Frontal cortex (tissue), 4 donors: ENCODE measurements around the gene ASCL5. TPM values are rescaled to one million over a fixed set of nuclear protein-coding genes. Genes with fewer than 3 reads are reported as not detected.

ENCODE experiments used
- DNase-seq, 2 donors: peaks; one replicate each; pipeline ENCODE4 v3.0.0; 2012; ENCODE audit warnings: low spot score in 2 of 2
- FAIRE-seq: peaks from 2 replicates; lab custom pipeline; 2012; peaks lifted over from hg19 to GRCh38; lab: Jason Lieb, UNC
- total RNA-seq: library from RNA; depleted of rRNA; stranded (reverse); fragments of >200 nt; gene quantifications from one replicate; pipeline ENCODE4 v1.2.3, GENCODE V29; 2014
- donor health status: control.
- donor health status: control.
- donor health status: control.

ASCL5 gene
- total RNA-seq, 1 donor from 2014 or later = not detected

DNA sequence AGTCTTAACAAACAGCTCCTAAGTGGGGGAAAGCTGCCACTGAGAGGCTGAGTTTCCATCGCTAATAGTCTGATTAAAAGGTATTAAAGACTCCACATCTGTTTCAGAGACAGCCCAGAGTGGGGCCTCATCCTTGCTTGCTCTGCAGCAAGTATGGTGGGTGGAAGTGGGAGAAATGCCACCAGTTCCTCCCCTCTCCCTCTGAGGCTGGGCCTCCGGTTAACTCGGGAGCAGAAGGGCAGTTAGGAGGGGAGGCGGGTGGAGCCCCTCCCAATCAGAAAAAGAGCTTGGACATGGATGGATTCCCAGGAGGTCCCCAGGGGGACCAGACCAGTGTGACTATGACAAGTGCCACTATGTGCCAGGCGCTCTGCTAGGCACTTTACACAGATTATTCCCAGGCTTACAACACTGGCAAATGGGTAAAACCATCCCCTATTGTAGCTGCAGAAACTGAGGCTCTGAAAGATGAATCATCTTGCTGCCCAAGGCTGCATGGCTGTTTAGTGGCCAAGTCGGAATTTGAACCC, 11.4 kb upstream of the ASCL5 start:
- no peak for DNase-seq
- FAIRE-seq = no peak

DNA sequence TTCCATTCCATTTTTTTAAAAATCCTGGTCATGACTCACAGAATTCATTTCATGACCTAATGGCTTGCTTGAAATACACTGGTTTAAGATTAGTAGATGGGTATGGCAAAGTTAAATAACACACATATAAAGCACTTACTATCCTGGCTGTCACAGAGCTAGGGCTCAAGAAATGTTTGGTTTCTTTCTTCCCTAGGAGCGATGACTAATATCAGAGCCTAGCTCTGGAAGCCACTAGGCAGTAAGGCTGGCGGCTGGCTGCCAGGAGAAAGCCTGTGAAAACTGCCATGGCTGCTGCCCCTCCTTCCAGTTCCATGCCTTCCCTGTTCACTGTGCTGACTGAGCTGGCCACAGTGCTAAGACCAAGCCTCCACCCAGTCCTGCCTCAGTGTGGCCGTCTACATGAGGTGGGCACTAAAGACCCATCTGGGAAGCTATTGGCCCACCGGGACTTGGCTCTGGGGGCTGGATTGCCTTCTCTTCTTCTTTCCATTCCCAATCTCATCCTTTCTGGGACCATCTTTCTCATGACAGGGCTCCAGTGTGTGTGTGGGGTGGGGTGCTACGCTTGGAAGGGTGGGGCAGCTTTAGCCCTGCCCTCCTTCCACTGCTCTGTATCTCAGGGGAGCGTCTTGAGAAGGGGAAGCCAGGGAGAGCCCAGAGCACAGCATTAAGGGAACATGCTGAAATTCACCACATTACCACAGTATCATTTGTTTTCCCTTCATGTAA, 10.8 kb upstream of the ASCL5 start:
- FAIRE-seq (no peak), DNase-seq (peak in 1 of 2 donors; percentile 48)

DNA sequence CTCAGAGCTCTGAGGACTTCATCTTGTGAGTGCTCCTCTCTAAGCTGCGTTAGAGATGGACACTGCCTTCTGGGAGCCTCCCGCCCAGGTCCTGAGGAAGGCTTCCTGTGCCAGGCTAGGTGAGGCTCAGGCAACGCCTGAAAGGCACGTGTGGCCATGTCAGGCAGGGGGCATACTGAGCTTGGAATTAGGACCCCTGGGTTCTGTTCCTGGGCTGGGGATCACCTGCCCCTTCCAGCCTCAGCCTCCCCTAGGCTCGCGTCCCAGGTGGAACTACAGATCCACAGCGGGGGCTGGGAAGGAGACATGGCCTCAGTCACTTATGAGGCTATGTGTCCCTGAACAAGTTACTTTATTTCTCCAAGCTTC, 10.0 kb upstream of the ASCL5 start:
- DNase-seq = no peak
- FAIRE-seq = no peak

DNA sequence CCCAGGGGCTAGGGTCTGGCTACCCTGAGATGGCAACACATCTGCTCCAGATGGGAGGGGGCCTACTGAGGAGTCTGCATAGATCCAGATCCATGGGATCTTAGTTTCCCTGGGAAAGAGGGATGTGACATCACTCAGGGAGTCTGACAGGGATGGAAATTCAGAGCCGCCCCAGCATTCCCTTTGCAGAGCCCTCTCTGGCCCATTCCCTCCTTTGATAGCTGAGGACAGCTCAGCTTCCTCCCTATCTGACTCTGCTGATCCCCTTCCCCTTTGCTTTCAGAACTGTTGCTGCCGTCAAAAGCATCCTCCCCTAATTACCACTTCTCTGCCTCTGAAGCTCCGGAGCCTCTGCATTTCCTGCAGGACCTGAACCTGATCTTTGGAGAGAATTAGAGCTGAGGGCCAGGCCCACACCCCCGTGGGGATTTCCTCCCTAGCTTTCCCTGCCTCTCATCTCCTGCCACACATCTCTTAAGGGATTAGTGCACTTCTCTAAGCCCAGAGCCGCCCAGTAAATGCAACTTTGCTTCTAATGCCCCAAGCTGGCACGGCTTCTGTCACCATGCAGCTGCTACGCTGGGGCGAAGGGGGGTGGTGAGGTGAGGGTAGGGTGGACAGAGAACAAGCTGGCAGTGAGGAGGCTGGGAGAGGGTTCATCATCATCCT, 9.5 kb upstream of the ASCL5 start:
- FAIRE-seq (no peak), DNase-seq (no peak)

DNA sequence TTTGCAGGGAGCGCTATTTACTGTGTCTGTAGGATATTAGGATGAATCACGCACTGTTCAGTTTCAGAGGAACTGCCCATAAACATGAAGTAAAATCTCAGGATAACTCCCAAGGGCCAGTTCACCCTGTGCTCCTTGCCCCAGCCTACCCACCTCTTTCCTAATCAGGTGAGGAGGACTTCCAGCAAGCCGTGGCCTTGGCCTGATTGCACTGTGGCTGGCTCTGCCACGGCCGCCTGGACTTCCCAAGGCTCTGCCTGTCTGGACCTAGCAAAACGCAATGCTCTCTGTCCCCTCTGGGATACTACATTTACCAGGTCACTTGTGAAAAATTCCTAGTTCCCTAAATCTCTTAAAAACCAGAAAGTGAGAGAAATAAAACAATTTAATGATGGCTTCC, 7.4 kb upstream of the ASCL5 start:
- no peak for FAIRE-seq
- no peak for DNase-seq

DNA sequence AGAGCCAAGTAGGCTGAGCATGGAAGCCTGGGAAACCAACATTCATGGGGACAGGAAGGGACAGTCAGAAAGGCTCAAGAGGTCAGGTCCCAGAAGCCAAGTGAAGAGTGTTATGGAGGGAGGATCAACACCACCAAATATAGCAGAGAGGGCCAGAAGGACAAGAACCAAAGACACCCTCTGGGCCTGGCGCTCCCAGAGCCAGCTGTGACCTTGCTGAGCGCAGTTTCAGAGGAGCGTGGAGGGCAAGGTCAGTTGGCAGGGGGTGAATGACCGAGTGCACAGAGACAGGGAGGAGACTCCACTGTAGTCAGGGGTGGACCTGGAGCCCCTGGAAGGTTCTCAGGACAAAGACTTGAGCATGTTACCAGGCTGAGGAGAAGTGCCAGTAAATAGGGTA, 4.4 kb upstream of the ASCL5 start:
- DNase-seq (no peak), FAIRE-seq (no peak)

DNA sequence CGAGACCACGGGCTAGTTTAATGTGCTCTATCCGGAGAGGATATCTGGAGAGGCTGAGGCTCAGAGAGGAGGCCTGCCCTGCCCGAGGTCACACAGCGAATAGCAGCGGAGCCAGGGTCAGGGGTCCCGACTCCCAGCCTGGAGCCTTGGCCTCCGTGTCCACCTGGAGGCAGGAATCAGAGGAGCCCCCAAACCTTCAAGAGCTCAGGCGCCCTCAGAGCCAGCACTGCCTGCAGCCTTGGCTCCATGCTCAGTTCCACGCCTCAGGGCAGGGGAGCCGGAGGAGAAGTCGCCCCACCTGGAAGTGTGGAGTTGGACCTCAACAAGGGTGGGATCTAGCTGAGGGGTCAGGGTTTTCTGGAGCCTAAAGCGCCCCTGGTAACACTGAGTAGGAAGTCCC, 2.0 kb upstream of the ASCL5 start:
- DNase-seq = no peak
- no peak for FAIRE-seq

DNA sequence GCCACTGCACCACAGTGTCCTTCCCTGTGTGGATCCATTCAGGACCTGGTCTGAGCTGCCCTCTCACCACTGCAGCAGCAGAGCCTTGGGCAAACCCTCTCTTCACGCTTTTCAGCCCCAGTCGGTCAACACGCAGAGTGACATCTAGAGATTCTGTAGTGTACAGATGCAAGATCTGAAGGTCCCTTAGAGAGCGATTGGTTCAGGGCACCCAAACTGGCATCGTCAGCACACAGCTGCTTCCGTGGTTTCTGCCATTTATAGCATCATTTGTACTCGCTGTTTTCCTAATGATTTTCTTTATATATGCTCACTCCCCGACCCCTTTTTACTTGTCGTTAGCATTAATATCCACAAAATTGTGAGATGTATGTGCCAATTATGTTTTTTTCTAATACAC, 1.5 kb upstream of the ASCL5 start:
- no peak for FAIRE-seq

DNA sequence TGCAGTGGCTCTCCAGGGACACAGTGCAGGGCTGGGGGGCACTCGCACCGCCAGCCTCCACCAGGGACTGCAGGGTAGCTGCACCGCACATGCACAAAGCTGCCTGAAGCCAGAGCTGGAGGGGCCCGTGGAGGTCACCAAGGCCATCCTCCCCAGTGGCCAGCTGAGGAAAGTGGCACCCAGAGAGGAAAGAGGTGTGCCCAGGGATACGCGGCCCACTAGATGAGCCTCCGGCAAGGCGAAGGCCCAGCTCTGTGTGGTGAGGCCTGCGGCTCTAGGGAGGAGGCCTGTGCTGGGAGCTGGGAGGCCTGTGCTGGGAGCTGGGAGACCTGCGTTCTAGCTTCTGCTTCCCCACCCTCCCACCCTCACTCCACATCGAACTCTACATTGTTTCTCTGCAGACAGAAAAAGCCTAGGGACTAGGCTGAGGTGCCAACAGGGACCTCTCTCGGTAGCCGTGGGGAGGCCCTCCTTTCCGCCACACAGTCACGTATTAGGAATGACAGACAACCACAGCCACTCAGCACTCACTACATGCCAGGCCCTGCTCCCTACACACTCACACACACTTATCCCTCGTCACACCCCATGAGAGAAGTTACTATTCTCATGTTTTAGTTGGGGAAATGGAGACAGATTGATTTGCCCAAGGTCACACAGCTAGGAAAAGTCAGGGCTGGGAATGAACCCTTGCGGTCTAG, 921 bp upstream of the ASCL5 start:
- FAIRE-seq (no peak), DNase-seq (no peak)

More for the DNA sequence above, 1.5 kb upstream of the ASCL5 start:
- DNase-seq = no peak

DNA sequence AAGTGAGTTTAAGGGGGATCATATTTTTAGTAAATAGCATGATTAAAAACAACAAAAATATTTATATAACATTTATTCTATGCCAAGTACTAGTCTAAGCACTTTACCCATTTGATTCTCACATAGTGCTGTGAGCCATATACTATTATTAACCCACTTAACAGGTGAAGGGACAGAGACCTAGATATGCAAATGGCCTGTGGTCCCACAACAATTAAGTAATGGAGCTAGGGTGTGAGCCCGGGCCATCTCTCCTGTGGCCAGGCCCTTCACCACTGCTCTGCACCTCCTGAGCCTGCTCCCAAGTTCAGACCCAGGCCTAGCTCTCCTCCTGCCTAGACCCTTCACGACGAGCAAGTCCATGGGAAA, 537 bp downstream of the ASCL5 start:
- no peak for FAIRE-seq
- no peak for DNase-seq

DNA sequence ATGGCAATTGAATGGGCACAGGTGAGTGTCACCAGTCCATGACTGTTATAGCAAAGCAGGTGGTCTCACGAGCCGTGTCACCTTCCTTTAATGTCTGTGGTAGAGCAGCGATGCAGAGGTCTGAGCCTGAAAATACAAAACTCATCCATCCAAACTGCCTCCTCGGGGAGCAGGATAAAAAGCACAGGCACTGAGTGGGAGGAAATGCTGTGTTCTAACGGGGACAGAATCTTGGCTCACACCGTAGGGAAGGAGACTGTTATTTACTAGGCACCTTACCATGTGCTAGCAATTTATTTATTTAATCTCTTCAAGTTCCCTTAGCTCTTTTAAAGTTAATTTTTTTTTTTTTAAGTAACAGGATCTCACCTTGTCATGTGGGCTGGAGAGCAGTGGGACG, 1.2 kb downstream of the ASCL5 start:
- DNase-seq (peak in 1 of 2 donors; percentile 43), FAIRE-seq (no peak)

DNA sequence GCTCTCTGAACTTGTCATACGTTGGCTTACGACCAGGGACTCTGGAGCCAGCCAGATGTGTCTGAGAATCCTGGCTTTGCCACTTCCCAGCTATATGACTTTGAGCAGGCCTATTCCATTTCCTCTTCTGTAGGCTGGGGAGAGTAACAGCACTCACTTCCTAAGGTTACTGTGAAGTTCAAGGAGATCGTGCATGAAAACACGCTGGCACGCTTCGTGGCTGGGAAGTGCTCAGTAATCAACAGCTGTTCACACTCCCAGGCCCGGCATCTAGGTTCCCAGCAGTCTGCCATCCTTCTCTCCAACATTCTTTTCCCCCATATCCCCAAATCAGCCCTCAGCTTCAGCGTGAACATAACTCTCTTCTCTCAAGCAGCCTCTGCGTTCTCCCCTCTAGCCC, 2.0 kb downstream of the ASCL5 start:
- DNase-seq = no peak
- FAIRE-seq = no peak

DNA sequence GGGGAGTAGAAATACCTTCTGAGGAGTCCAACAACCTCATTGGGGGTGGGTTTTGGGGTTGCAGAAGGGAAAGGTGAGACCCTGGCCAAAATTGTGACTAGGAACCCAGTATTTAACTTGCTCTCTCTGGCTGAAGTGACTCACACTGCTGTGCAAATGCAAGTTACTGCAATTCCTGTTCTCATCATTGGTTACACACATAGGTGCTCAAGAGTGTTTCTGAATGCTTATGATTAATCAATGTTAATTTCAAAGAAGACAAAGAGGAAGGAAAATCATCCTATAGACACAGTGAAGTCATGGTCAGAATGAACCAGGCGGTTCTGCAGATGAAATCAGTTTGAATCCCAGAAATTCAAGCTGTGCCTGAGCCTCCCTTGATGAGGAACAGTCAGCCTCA, 3.1 kb downstream of the ASCL5 start:
- DNase-seq (no peak), FAIRE-seq (no peak)

DNA sequence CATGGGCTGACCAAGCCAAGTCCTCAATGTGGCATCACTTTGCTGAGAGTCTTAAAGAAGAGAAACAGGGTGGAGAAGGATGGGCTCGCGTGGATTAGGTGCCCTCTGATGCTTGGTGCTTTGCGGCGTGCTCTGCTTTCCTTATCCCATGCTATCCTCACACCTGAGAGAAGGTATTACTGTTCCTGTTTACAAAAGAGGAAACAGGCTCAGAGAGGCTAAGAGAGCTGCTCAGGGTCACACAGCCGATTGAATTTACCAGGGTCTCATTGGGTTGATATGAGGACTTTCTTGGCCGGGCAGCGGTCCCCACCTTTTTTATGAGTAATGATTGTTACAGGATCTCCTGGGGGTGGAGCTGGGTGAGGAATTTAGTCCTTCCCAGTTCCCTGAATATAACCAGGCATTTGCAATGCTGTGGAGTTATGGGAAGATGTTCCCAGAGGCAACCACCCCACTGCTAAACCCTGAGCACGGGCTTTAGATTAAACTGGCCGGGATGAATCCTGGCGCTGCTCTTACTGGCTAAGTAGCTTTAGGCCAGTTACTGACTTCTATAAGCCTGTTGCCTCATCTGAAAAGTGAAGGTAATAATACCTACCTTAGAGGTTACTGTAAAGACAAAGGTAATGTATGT, 4.5 kb downstream of the ASCL5 start:
- FAIRE-seq = no peak
- no peak for DNase-seq

DNA sequence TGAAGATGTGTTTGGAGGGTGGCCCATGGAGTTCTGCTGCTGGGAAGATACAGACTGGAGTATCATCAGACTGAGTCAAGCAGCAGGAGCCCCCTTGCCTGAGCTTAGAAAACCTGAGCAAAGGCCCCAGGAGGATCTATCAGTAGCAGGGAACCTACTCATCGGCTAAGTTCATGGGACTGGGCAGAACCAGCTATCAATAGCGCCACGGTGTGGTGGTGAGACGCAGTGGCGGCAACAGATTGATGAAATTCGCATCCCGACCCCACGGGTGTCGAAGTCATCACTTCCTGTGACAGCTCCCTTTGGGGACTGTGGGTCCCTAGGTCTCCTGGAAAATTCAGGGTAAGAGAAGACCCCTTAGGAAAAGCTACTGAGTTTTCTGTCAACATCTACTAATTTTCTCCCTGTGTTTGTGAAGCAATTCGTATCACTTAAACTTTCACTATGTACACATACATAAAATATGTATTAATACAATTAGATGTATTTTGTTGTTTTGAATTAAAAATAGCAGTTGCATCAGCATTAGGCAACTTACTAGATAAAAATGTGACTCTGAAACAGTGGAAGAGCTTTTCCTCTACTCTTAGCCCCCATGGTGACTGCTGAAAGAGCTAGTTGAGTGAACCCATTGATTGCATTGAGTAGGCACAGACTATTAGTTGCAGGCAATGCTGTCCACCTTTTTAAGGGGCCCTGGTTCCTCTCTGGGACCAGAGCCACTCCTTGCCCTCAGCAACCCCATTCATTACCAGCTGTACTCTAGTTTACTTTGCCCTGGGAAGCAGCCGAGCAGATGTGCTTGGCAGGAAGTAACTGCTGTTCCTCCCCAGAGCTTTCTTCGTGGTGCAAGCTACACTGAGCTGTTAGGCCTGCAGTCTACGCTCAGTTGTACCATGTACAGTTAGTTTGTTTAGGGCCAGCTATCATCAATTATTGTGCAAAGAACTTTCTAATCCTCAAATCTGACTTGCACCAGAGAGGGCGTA, 7.5 kb downstream of the ASCL5 start:
- peak in 1 of 2 donors; percentile 58 for DNase-seq
- FAIRE-seq = no peak

DNA sequence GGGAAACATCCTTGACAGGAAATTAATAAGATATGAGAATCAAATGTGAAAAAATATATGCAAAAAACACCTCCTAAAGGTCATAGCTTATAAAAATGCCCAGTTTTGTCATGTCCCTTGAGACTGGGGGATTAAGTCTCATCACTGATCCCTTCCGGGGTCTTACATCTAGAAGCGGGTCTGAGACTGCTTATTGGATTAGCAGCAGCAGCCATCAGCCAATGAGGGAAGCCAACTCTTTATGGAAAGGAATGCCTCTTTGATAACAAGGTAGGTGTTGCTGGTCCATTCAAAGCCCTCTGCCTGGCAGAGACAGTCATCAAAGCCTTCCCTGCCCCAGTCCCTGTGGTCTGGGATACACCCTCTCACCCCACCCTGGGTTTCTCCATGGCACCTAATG, 10.9 kb downstream of the ASCL5 start:
- DNase-seq (no peak), FAIRE-seq (no peak)

DNA sequence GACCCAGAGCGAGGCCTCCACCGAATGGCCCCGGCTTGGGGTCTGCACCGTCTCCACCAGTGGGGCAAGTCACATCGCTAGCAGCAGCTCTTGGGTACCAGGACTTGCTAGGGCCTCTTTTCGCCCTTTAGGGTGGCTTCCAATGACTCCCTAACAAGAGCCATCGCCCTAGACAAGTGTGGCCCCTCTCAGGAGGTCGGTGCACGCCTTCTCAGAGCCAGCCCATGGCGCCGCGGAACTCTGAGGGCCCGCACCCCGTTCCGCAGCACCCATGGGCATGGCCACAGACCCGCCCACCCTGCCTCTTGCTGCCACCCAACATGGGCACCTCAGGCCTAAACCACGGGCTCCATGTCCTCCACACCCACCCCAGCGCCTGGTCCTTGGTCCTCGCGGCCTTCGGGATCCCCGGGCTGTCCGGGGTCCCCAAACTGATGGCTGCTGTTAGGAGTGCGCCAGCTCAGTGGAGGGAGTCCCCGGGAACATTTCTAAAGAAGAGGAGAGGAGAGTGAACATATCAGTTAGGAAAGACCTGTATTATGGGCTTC, 11.5 kb downstream of the ASCL5 start:
- no peak for DNase-seq
- no peak for FAIRE-seq

DNA sequence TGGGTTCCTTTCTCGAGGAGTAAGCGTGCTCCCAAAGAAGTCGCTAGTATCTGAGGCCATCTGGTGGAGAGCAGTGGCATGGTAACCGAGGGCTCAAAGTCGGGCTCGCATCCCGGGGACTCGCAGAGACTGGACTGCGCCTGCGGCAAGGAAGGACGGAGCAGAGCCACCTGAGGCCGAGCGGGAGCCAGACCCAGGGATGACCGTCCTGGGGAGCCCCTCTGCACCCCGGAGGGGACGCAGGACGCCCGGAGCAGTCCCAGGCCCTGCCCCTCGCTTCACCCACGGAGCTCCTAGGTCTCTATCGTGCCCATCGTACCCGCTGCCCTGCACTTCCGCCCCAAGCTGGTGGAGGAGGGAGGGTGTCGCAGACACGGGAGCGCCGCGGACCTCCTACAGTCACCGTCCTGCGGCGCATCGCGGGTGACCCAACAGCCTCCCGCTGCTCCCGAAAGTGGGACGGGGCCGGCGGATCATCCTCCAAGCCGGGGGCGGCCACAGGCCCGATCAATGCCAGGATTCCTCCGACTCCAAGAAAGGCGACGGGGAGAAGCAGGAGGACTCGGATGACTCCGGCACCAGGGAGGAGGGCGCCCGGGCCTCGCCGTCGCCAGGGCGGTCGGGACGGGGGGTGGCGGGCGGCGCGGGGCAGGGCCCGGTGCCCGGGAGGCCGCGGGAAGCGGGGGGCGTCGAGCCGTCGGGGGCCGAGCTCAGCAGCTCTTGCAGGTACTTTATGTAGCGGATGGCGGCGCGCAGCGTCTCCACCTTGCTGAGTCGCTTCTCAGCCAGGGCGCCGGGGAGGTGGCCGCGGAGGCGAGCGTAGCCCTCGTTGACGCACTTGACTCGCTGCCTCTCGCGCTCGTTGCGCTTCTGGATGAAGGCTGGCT, 12.5 kb downstream of the ASCL5 start:
- peak; percentile 89 to 91 for DNase-seq
- FAIRE-seq = no peak
